Stimulated activated CD4-positive, alpha-beta T cell treated with anti-CD3 and anti-CD28 coated beads, Interleukin-2, amount 100 ng/mL, for 4 hours (primary cell): Measurements from ENCODE around the gene LHFPL4.

Source experiments
- DNase-seq: peaks from one replicate; pipeline ENCODE4 v3.0.0-alpha.2; 2020; ENCODE audit warnings: low read depth

LHFPL4 gene

DNA sequence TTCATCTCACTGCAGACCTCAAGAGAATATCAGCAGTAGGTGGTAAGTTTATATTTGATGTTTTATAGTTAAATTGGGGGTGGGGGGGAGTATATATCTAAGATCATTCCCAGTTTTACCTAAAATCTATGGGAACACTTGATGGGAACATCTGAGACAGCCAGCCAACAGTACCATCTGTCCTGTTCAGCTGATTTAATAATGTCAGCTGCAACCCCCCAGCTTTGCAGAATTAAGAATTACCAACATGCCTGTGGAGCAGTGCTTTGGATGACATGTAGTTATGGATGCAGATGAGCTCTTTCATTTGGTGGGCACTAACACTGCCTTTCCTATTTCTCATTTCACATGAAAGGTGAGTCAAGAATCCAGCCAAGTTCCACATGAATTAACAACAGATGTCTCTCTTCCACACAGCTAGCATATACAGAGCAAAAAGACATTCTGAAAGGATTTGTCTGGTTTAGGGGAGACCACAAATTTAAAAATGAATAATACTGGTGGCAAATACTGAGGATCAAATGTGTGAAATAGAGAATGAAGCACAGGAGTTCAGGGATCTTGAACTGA lies 80.0 kb downstream of the LHFPL4 start:
- DNase-seq = no peak

DNA sequence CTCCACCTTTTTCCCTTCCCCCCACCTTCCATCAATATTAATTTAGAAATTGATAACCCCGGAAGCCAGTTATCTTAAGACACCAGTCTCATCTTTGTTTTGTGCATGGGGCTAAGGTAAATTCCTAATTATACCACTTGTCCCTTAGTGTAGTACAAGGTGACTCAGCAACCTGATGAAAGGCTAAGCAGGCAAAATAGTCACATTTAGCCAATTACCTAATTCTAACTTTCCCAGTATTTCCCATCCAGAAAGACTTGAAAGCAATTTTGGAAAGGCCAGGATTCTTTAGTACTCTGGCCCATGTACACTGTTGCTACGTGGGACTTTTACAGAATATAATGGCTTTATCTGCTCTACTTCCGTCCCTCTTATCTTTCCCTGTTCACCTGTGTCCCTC lies 83.6 kb downstream of the LHFPL4 start:
- DNase-seq = no peak

DNA sequence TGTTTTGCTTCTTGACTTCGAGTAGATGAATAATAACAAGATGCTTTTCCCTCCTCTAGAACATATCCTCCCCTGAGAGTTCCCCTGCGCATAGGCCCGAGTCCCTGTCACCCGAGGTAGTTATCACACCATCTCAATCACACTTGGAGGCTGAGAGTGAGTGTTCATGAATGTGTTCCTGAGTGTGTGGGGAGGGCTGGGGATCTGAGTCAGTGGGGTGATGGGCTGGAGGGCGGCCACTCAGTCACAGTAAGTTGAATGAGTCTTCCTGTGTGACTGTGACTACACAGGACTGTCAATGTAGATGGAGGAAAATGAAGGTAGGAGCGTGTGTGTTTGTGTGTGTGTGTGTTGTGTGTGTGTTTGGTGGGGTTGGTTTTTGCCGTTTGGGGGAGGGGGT lies 85.2 kb downstream of the LHFPL4 start:
- DNase-seq = no peak

DNA sequence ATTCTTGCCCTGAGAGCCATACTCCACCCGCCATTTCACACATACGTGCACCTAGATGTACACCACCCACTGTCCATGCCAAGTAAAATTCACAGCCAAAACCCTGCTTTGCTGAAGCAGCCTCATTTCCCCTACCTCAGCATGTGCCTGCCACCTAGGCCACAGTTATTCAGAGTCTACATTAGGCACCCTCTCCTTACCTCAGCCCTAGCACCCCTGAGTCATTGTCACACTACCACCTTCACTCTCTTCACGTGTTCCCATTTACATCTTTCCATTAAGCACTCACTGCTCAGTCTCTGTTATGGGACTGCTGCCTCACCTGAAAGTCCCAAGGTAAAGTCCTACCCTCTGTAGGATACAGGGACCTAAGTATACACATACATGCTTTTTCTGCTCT lies 86.2 kb downstream of the LHFPL4 start:
- no peak for DNase-seq

DNA sequence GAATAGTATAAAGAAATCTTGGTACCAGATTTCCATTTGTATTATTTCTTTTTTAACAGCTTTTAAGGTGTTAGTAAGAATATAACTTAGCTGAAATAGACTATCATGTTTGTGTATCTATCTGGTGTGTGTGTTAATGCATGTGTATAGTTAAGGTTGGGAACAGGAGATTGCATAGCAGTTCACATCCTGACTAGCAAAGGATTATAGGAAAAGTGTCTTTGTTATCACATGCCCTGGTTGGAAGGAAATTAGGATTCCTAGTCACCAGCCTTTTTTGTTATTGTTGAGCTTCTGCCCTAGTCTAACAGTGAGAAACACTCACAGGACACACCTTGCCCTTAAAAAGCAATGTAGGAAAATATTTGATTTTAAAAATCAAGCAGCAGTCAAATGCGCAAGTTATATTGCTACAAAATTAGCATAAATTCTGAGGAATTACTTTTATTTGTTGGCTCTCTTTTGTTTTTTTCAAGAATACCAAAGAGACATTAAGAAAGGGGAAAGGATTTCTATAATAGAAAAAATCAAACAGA lies 98.0 kb downstream of the LHFPL4 start:
- no peak for DNase-seq

DNA sequence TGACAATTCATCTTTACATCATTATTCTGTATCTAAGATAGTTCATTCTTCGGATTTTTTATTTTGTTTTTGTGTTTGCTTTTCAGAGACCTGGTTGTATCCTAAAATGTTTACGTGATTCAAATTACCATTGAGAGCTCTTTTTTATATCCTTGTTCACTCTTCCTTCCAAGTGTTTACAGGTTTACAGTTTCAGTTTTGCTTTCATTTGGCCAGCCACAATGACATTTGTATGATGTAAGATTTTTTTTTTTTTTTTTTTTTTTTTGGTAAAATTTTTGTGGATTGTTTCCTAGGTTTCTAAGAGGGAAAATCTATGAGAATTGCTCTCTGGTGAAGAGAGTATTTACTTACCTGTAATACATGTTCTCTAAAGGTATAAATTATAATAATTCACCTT lies 101.2 kb downstream of the LHFPL4 start:
- no peak for DNase-seq

DNA sequence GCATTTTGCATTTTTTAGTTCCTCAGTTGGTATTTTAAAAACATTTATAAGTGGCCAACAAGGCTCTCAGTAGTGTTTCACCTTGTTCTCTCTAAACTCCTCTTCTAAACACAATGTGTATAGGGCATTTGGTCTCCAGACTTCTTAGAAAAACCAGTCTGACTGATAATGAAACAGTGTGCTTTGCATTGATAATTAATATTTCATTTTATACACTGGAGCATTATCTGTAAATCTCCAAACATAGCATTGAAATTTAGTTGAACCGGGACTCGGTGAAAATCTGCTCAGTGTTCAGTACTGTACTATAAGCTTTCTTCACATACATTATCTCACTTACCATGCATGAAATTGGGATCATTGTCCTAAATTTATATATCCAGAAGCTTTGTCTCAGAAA lies 102.6 kb downstream of the LHFPL4 start:
- no peak for DNase-seq

DNA sequence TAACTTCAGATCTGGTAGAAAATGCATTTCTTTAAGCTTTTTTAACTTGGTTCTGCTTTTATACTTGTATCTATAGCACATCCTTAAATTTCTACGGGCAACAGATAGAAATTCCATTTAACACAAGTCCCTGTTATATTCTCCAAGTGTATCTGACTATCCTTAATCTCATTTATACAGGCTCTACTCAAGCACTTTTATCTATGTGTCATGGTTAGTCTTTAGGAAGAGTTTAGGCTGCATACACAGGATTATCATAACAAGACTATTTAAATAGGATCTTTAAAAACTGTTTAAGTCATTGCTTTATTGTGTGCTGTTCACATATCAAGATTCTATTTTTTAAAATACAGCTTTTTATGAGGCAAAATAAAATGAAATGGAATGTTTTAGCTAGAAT lies 103.5 kb downstream of the LHFPL4 start:
- no peak for DNase-seq

DNA sequence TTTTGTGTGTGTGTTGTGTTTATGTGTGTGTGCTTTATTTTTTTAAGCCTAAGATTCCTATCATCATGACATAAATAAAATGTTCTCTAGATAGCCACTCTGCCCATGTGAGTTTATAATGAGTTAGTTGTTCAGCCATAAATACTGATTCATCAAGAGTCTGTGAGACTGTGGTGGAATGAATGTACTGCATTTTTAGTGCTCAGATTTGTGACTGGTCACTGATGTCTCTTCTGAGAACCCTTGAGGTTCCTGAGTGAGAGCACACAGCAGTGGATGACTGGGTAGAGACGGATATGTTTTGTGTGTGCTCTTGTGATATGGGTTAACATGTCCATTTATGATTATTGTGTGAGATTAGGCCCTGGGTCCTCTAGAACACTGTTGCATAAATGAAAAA lies 105.0 kb downstream of the LHFPL4 start:
- no peak for DNase-seq
